HEK293T (cell line): ENCODE measurements around the gene POLR3F.

ENCODE experiments used
- CTCF ChIA-PET: fragments of 350-600 bp; formaldehyde crosslinking; extraction: SDS; loops from one replicate; lab custom pipeline; 2021; ENCODE audit warnings: antibody characterized with exemption, inconsistent platforms; lab: Yijun Ruan, JAX
- POLR2A ChIA-PET: fragments of 350-600 bp; formaldehyde crosslinking; extraction: SDS; loops from one replicate; lab custom pipeline; 2020; ENCODE audit warnings: antibody characterized with exemption, inconsistent platforms; lab: Yijun Ruan, JAX
- DNase-seq: peaks from one replicate; pipeline ENCODE4 v3.0.0; 2012; ENCODE audit warnings: mixed read lengths; ENCODE audit errors: extremely low spot score
- ARNT ChIP-seq: fragments of 450-650 bp; IDR thresholded peaks from 2 replicates; pipeline ENCODE4 v1.6.1; 2017; ENCODE audit warnings: mild to moderate bottlenecking
- BHLHE40 ChIP-seq: fragments of 450-650 bp; IDR thresholded peaks from 2 replicates; pipeline ENCODE4 v1.6.1; 2016; ENCODE audit warnings: mild to moderate bottlenecking, moderate library complexity, borderline replicate concordance
- CTBP1 ChIP-seq: fragments of 450-650 bp; IDR thresholded peaks from 2 replicates; pipeline ENCODE4 v1.6.1; 2016; ENCODE audit warnings: borderline replicate concordance
- ELF4 ChIP-seq: fragments of 450-650 bp; IDR thresholded peaks from 2 replicates; pipeline ENCODE4 v1.6.1; 2017; ENCODE audit warnings: antibody characterized with exemption
- FOXA1 ChIP-seq: fragments of 450-650 bp; IDR thresholded peaks from 2 replicates; pipeline ENCODE4 v1.6.1; 2016; ENCODE audit warnings: mild to moderate bottlenecking
- FOXK2 ChIP-seq: fragments of 450-650 bp; IDR thresholded peaks from 2 replicates; pipeline ENCODE4 v1.6.1; 2016; ENCODE audit warnings: mild to moderate bottlenecking
- FOXM1 ChIP-seq: fragments of 450-650 bp; IDR thresholded peaks from 2 replicates; pipeline ENCODE4 v1.6.1; 2017; ENCODE audit warnings: mild to moderate bottlenecking, borderline replicate concordance
- HDGF ChIP-seq: fragments of 450-650 bp; IDR thresholded peaks from 2 replicates; pipeline ENCODE4 v1.6.1; 2017; ENCODE audit warnings: antibody characterized with exemption, borderline replicate concordance
- L3MBTL2 ChIP-seq: fragments of 450-650 bp; conservative IDR thresholded peaks from 2 replicates; pipeline ENCODE4 v1.6.1; 2016; ENCODE audit warnings: mild to moderate bottlenecking
- NFRKB ChIP-seq: fragments of 450-650 bp; IDR thresholded peaks from 2 replicates; pipeline ENCODE4 v1.6.1; 2016; ENCODE audit warnings: mild to moderate bottlenecking, moderate library complexity
- PKNOX1 ChIP-seq: fragments of 450-650 bp; IDR thresholded peaks from 2 replicates; pipeline ENCODE4 v1.6.1; 2016
- SUZ12 ChIP-seq: fragments of 450-650 bp; IDR thresholded peaks from 2 replicates; pipeline ENCODE4 v1.6.1; 2016; ENCODE audit warnings: mild to moderate bottlenecking
- TARDBP ChIP-seq: fragments of 450-650 bp; IDR thresholded peaks from 2 replicates; pipeline ENCODE4 v1.6.1; 2016
- ZNF384 ChIP-seq: fragments of 450-650 bp; IDR thresholded peaks from 2 replicates; pipeline ENCODE4 v1.6.1; 2016

Gene POLR3F

GRCh38 chr20:18529041-18529440 is 61.9 kb downstream of the POLR3F start:
- ChIA-PET POLR2A (interaction anchor here (1.1 kb wide), 1 partner anchor 22 kb away, joined by 5 read pairs; the partner anchor contains the start of gene SEC23B), CTCF (no interaction called here)
- DNase-seq, result no peak
- TF ChIP-seq L3MBTL2 (no peak), FOXM1 (no peak)

GRCh38 chr20:18532626-18533025 is 65.4 kb downstream of the POLR3F start:
- POLR2A ChIA-PET, result no interaction called here
- CTCF ChIA-PET, result no interaction called here
- TF ChIP-seq PKNOX1 (no peak), ARNT (no peak), NFRKB (no peak), ELF4 (no peak), FOXM1 (no peak)
- DNase-seq, result no peak

DNA sequence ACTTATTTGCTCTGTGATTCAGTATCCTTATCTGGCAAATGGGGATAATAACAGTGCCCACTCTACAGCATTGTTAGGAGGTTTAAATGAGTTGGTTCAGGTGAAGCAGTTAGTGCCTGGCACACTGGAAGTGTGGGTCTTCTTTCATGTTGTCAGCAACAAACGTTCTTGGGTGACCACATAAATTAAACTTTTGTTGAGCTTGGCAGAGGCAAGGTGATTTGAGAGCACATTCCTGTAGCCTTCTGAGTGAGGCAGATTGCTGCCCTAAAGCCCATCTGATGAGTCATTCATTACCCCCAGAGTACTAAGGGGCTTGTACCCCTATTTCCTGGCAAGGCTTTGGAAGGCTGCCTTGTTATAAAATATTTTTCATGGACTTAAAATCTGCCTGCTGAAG is 66.3 kb downstream of the POLR3F start:
- no peak for DNase-seq
- ChIA-PET POLR2A (no interaction called here), CTCF (no interaction called here)
- no peak for TF ChIP-seq TARDBP

DNA sequence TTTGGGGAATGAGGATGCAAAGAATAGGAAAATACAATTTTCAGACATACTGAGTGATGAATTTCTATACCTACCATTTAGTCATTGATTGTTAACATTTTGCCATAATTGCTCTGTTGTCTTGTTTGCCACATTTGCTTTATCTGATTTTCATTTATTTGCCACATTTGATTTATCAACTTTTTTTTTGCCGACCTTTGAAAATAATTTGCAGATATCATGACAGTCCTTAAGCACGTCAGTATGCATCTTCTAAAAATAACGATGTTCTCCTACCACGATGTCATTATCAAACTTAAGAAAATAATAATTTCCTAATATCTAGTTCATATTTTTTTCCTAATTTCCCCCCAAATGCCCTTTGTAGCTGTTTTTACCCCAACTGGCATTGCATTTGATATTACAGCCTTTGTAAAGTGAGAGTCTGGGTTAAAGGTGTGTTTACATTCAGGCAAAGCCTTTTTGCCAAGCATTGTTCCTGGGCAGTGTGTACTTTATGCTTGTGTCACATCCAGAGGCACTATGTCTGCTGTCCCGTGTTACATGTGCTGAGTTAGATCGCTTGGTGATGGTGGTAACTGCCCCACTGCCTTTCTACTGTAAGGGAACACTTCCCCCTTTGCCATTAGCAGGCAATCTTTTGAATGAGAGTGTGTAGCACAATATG is 66.9 kb downstream of the POLR3F start:
- ChIA-PET CTCF (no interaction called here), POLR2A (no interaction called here)
- TF ChIP-seq FOXM1 (no peak), PKNOX1 (no peak), TARDBP (no peak), HDGF (no peak), BHLHE40 (no peak), ELF4 (no peak), ZNF384 (no peak), CTBP1 (no peak), FOXK2 (no peak), FOXA1 (no peak), SUZ12 (no peak)
- no peak for DNase-seq
